GM12865 (cell line): ENCODE measurements around the gene AARSD1.

Source experiments
- DNase-seq: peaks from one replicate; pipeline ENCODE4 v3.0.0; 2010; ENCODE audit warnings: low read depth
- H3K4me3 ChIP-seq: 2 replicates; pipeline ENCODE4 v1.5.1; 2011; ENCODE audit warnings: mild to moderate bottlenecking, low read depth, low read length, control low read depth
- CTCF ChIP-seq: IDR thresholded peaks from 2 replicates; pipeline ENCODE4 v1.5.1; 2011; ENCODE audit warnings: low read length, control low read depth, low read depth, inconsistent platforms; ENCODE audit not compliant: insufficient read depth; ENCODE audit errors: missing control alignments

The AARSD1 gene

GRCh38 chr17:42906772-42907446 is 57.3 kb downstream of the AARSD1 start:
- DNase-seq = peak; percentile 28
- no peak for TF ChIP-seq CTCF
- no peak overlapping the region for H3K4me3 ChIP-seq

GRCh38 chr17:42904110-42904469 is 60.2 kb downstream of the AARSD1 start:
- no peak overlapping the region for H3K4me3 ChIP-seq
- no peak for DNase-seq
- TF ChIP-seq CTCF = no peak

GRCh38 chr17:42901535-42902229 is 62.6 kb downstream of the AARSD1 start:
- no peak for DNase-seq
- no peak overlapping the region for H3K4me3 ChIP-seq
- TF ChIP-seq CTCF = no peak
